ENCODE results near the gene ELMO1. TPM values are rescaled to one million over a fixed set of nuclear protein-coding genes. Genes with fewer than 3 reads are reported as not detected.
A peak's percentile ranks its signal among the peaks of the same experiment; 100 is the strongest.

Gene ELMO1
- total RNA-seq, 4 donors from 2014 or later: 31.1 to 42.9 (median 38.7) TPM

GRCh38 chr7:37315772-37316715 lies 132.6 kb downstream of the ELMO1 start:
- Histone ChIP-seq H3K4me3 (no peak overlapping the region), H3K9me3 (no peaks in the 10 kb centered on the region), H3K4me1 (peaks cover 0 to 17% (median 9%) of the 10 kb centered on the region in 4 donors), H3K36me3 (peaks cover 0 to 11% (median 0%) of the 10 kb centered on the region in 4 donors), H3K27me3 (no peaks in the 10 kb centered on the region), H3K27ac (replicated peaks in 1 of 4) (no peak overlapping the region)
- intact Hi-C loops (cut with DNase I): no loop called here
- WGBS: 71% methylated on average over 5 of the region's 5 CpGs
- TF ChIP-seq EP300 (IDR thresholded peaks at IDR 0.05) (no peak), POLR2AphosphoS5 (IDR thresholded peaks at IDR 0.05) (peak in 1 of 2 donors; percentile 25), CTCF (IDR thresholded peaks at IDR 0.05) (no peak), POLR2A (IDR thresholded peaks at IDR 0.05; ENCODE audit: low read depth) (no peak)
- no peak for DNase-seq (ENCODE audit: extremely low spot score)

DNA sequence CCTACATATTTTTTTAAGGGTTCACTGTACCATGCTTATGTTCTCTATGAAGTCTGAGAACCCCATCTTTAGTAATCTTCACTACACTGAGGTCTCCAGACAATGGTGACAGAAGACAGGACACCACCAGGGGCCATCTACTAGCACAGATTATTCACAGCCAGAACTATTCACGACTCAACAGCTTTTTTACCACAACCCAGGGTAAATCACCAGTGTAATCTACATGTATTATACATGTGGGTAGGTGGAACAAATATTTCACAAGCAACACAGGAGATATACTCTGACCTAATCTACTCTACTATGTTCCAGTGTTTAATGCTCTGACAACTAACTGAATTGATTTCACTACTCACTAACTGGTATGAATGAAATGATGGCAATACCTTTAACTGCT lies 136.1 kb downstream of the ELMO1 start:
- Histone ChIP-seq H3K9me3 (no peaks in the 10 kb centered on the region), H3K27ac (replicated peaks in 1 of 4) (no peak overlapping the region), H3K36me3 (peaks cover 0 to 11% (median 0%) of the 10 kb centered on the region in 4 donors), H3K4me1 (peaks cover 0 to 26% (median 14%) of the 10 kb centered on the region in 4 donors), H3K27me3 (no peaks in the 10 kb centered on the region), H3K4me3 (no peak overlapping the region)
- DNase-seq (ENCODE audit: extremely low spot score): no peak
- intact Hi-C loops (cut with DNase I): no loop called here
- WGBS: 60% methylated on average over 1 of the region's 1 CpG
- TF ChIP-seq EP300 (IDR thresholded peaks at IDR 0.05): no peak
- TF ChIP-seq POLR2AphosphoS5 (IDR thresholded peaks at IDR 0.05): no peak
- no peak for TF ChIP-seq POLR2A (IDR thresholded peaks at IDR 0.05; ENCODE audit: low read depth)
- TF ChIP-seq CTCF (IDR thresholded peaks at IDR 0.05): no peak

DNA sequence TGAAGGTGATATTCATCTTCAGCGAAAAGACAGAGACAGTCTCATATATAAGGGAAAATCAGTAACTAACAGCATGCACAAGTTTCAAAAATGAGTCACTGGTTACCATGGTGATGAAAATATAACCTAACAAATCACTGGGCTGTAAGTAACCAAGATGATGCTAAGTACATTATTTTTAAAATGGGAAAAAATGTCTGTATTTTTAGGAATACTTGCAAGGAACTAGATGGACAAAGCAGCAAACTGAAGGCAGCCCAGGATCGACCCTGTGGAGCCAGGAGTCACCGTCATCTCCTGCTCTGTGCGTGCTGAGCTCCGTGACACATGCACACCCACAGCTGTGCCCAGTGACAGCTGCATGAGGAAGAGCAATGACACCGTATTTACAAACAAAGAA lies 137.3 kb downstream of the ELMO1 start:
- H3K9me3 ChIP-seq: no peaks in the 10 kb centered on the region
- H3K27me3 ChIP-seq: no peaks in the 10 kb centered on the region
- no peak for DNase-seq (ENCODE audit: extremely low spot score)
- TF ChIP-seq POLR2AphosphoS5 (IDR thresholded peaks at IDR 0.05) (no peak), EP300 (IDR thresholded peaks at IDR 0.05) (no peak), CTCF (IDR thresholded peaks at IDR 0.05) (no peak), POLR2A (IDR thresholded peaks at IDR 0.05; ENCODE audit: low read depth) (no peak)
- intact Hi-C loops (cut with DNase I): no loop called here
- H3K4me1 ChIP-seq: peaks cover 0 to 24% (median 12%) of the 10 kb centered on the region in 4 donors
- no peak overlapping the region for H3K4me3 ChIP-seq
- 48% methylated on average over 6 of the region's 6 CpGs for WGBS
- H3K27ac ChIP-seq (replicated peaks in 1 of 4): no peak overlapping the region
- H3K36me3 ChIP-seq: peaks cover 0 to 11% (median 0%) of the 10 kb centered on the region in 4 donors

GRCh38 chr7:37310327-37311080 lies 138.2 kb downstream of the ELMO1 start:
- Histone ChIP-seq H3K4me3 (no peak overlapping the region), H3K4me1 (peaks cover 0 to 21% (median 9%) of the 10 kb centered on the region in 4 donors), H3K27me3 (no peaks in the 10 kb centered on the region), H3K27ac (replicated peaks in 1 of 4) (no peak overlapping the region), H3K36me3 (peaks cover 0 to 11% (median 0%) of the 10 kb centered on the region in 4 donors), H3K9me3 (no peaks in the 10 kb centered on the region)
- 85% methylated on average over 3 of the region's 3 CpGs for WGBS
- no peak for TF ChIP-seq EP300 (IDR thresholded peaks at IDR 0.05)
- TF ChIP-seq POLR2A (IDR thresholded peaks at IDR 0.05; ENCODE audit: low read depth): no peak
- TF ChIP-seq CTCF (IDR thresholded peaks at IDR 0.05): no peak
- TF ChIP-seq POLR2AphosphoS5 (IDR thresholded peaks at IDR 0.05): no peak
- intact Hi-C loops (cut with DNase I): no loop called here
- no peak for DNase-seq (ENCODE audit: extremely low spot score)
